H1 (cell line): Measurements from ENCODE around the gene CLPX. TPM values are rescaled to one million over a fixed set of nuclear protein-coding genes. Genes with fewer than 3 reads are reported as not detected.

Experiments used
- CTCF ChIA-PET: fragments of 300-600 bp; sonication (Branson Sonifier 250); formaldehyde crosslinking; loops from one replicate; lab custom pipeline; 2021; ENCODE audit not compliant: partially characterized antibody; lab: Charles Lee
- POLR2A ChIA-PET: fragments of 300-600 bp; sonication (Branson Sonifier 250); formaldehyde crosslinking; loops from one replicate; lab custom pipeline; 2021; ENCODE audit warnings: inconsistent platforms; ENCODE audit not compliant: partially characterized antibody; lab: Charles Lee
- DNase-seq, 2 experiments: peaks; one replicate each; pipeline versions ENCODE4 v3.0.0 to v3.0.0-alpha.2; 2010 to 2022; ENCODE audit warnings: low spot score in 2 of 2, low read depth in 1 of 2, mixed read lengths in 1 of 2
- FAIRE-seq: peaks from 2 replicates; lab custom pipeline; 2011; peaks lifted over from hg19 to GRCh38; lab: Jason Lieb, UNC
- H2AFZ ChIP-seq: 2 replicates; pipeline ENCODE4 v1.8.1; 2012; ENCODE audit warnings: low read length, inconsistent platforms
- H2AK5ac ChIP-seq: 2 replicates; pipeline ENCODE4 v1.6.1; 2013; ENCODE audit warnings: low read depth, low read length
- H2BK120ac ChIP-seq: replicated peaks from 2 replicates; pipeline ENCODE3; 2013; ENCODE audit warnings: low read depth, low read length, inconsistent platforms
- H2BK12ac ChIP-seq: 2 replicates; pipeline ENCODE4 v1.6.1; 2013; ENCODE audit warnings: low read depth, low read length
- H2BK15ac ChIP-seq: 2 replicates; pipeline ENCODE4 v1.6.1; 2013; ENCODE audit warnings: low read length
- H2BK20ac ChIP-seq: 2 replicates; pipeline ENCODE4 v1.6.1; 2013; ENCODE audit warnings: low read length
- H2BK5ac ChIP-seq: 2 replicates; pipeline ENCODE4 v1.6.1; 2013; ENCODE audit warnings: low read depth, low read length
- H3K14ac ChIP-seq: 2 replicates; pipeline ENCODE4 v1.6.1; 2013; ENCODE audit warnings: inconsistent platforms; ENCODE audit not compliant: insufficient read length
- H3K18ac ChIP-seq: 2 replicates; pipeline ENCODE4 v1.6.1; 2013; ENCODE audit warnings: low read length; ENCODE audit errors: extremely low read depth
- H3K23ac ChIP-seq: 2 replicates; pipeline ENCODE4 v1.6.1; 2013; ENCODE audit warnings: inconsistent platforms; ENCODE audit not compliant: insufficient read length
- H3K23me2 ChIP-seq: 2 replicates; pipeline ENCODE4 v1.6.1; 2013; ENCODE audit warnings: low read depth, low read length
- H3K27ac ChIP-seq: 2 replicates; pipeline ENCODE4 v1.6.1; 2011; ENCODE audit warnings: low read depth, low read length, inconsistent platforms
- H3K27me3 ChIP-seq, 4 experiments: replicated peaks in 1 of 4; 1 replicate in 1 of 4; 2 replicates in 3 of 4; pipeline versions ENCODE4 v1.6.1 to v1.8.1; 2011 to 2013; ENCODE audit warnings: low read length in 3 of 4, mild to moderate bottlenecking in 3 of 4, inconsistent platforms in 2 of 4, mixed read lengths in 2 of 4, moderate library complexity in 1 of 4; ENCODE audit not compliant: control insufficient read depth in 3 of 4, insufficient read depth in 3 of 4; ENCODE audit errors: extremely low read depth in 1 of 4
- H3K36me3 ChIP-seq, 4 experiments: 2 replicates each; pipeline versions ENCODE4 v1.6.1 to v1.8.1; 2011 to 2013; ENCODE audit warnings: mild to moderate bottlenecking in 4 of 4, low read length in 3 of 4, moderate library complexity in 2 of 4, control low read depth in 1 of 4, inconsistent platforms in 1 of 4; ENCODE audit not compliant: insufficient read depth in 4 of 4, control insufficient read depth in 2 of 4
- H3K4ac ChIP-seq: replicated peaks from 2 replicates; pipeline ENCODE3; 2013; ENCODE audit warnings: low read length, low read depth, mixed read lengths, inconsistent platforms; ENCODE audit not compliant: insufficient read length
- H3K4me1 ChIP-seq, 4 experiments: replicated peaks in 1 of 4; 1 replicate in 1 of 4; 2 replicates in 3 of 4; pipeline versions ENCODE4 v1.6.1 to v1.8.1; 2011 to 2013; ENCODE audit warnings: low read length in 3 of 4, inconsistent platforms in 2 of 4, mixed read lengths in 1 of 4; ENCODE audit not compliant: insufficient read depth in 4 of 4, control insufficient read depth in 3 of 4
- H3K4me2 ChIP-seq, 2 experiments: 2 replicates each; pipeline versions ENCODE4 v1.6.1 to v1.8.1; 2011 to 2013; ENCODE audit warnings: low read depth in 2 of 2, low read length in 2 of 2, control low read depth in 1 of 2, inconsistent platforms in 1 of 2, mild to moderate bottlenecking in 1 of 2; ENCODE audit not compliant: insufficient read depth in 1 of 2
- H3K4me3 ChIP-seq, 4 experiments: fragments of 200-600, 300-600 bp in 1 of 4; sonication (generic), shearing (Covaris generic), sonication (Bioruptor Twin) in 1 of 4; 2 replicates each; pipeline versions ENCODE4 v1.5.1 to v1.8.1; 2011 to 2016; ENCODE audit warnings: low read length in 4 of 4, low read depth in 3 of 4, control low read depth in 2 of 4, inconsistent platforms in 2 of 4, mild to moderate bottlenecking in 2 of 4, mixed read lengths in 1 of 4, moderate library complexity in 1 of 4; ENCODE audit not compliant: insufficient read depth in 2 of 4; ENCODE audit errors: extremely low read depth in 1 of 4
- H3K56ac ChIP-seq: replicated peaks from 2 replicates; pipeline ENCODE3; 2013; ENCODE audit warnings: low read depth, mild to moderate bottlenecking, mixed read lengths, low read length, inconsistent platforms; ENCODE audit not compliant: insufficient read length
- H3K79me1 ChIP-seq: 2 replicates; pipeline ENCODE4 v1.6.1; 2013; ENCODE audit warnings: low read depth, low read length, control low read depth
- H3K79me2 ChIP-seq, 2 experiments: 2 replicates each; pipeline versions ENCODE4 v1.6.1 to v1.8.1; 2012 to 2013; ENCODE audit warnings: low read length in 2 of 2, mild to moderate bottlenecking in 2 of 2, inconsistent platforms in 1 of 2; ENCODE audit not compliant: insufficient read depth in 2 of 2, control insufficient read depth in 1 of 2
- H3K9ac ChIP-seq, 4 experiments: replicated peaks in 1 of 4; 1 replicate in 1 of 4; 2 replicates in 3 of 4; pipeline versions ENCODE4 v1.6.1 to v1.8.1; 2011 to 2013; ENCODE audit warnings: low read depth in 3 of 4, low read length in 3 of 4, control low read depth in 2 of 4, mild to moderate bottlenecking in 2 of 4, moderate library complexity in 2 of 4, inconsistent platforms in 1 of 4; ENCODE audit errors: extremely low read depth in 1 of 4
- H3K9me3 ChIP-seq, 2 experiments: 2 replicates each; pipeline versions ENCODE4 v1.6.1 to v1.8.1; 2012 to 2013; ENCODE audit warnings: mild to moderate bottlenecking in 2 of 2, moderate library complexity in 2 of 2, control low read depth in 1 of 2, inconsistent platforms in 1 of 2, low read depth in 1 of 2, low read length in 1 of 2, mixed read lengths in 1 of 2; ENCODE audit not compliant: insufficient read depth in 2 of 2
- H4K20me1 ChIP-seq, 2 experiments: replicated peaks in 1 of 2; 2 replicates each; pipeline versions ENCODE3 to v1.8.1; 2011 to 2013; ENCODE audit warnings: inconsistent platforms in 2 of 2, low read length in 2 of 2, mild to moderate bottlenecking in 1 of 2; ENCODE audit not compliant: insufficient read depth in 2 of 2, control insufficient read depth in 1 of 2
- H4K5ac ChIP-seq: 2 replicates; pipeline ENCODE4 v1.6.1; 2013; ENCODE audit warnings: low read length, low read depth, mixed read lengths, inconsistent platforms; ENCODE audit not compliant: insufficient read length
- H4K8ac ChIP-seq: 2 replicates; pipeline ENCODE4 v1.8.0; 2013; ENCODE audit warnings: mild to moderate bottlenecking, moderate library complexity, low read length, inconsistent platforms; ENCODE audit not compliant: insufficient read depth; ENCODE audit errors: extremely low read depth
- H4K91ac ChIP-seq: replicated peaks from 2 replicates; pipeline ENCODE3; 2013; ENCODE audit warnings: low read length, mixed read lengths, inconsistent platforms; ENCODE audit not compliant: insufficient read length
- BRCA1 ChIP-seq: IDR thresholded peaks from 2 replicates; pipeline ENCODE4 v1.6.1; 2012; ENCODE audit warnings: low read depth, low read length, improper control_type of control experiment
- CHD1 ChIP-seq: IDR thresholded peaks from 2 replicates; pipeline ENCODE4 v1.6.1; 2012; ENCODE audit warnings: low read depth, low read length, improper control_type of control experiment
- CHD2 ChIP-seq: IDR thresholded peaks from 2 replicates; pipeline ENCODE4 v1.6.1; 2012; ENCODE audit warnings: low read length, improper control_type of control experiment
- EZH2 ChIP-seq: fragments of 200-600 bp; sonication (generic); IDR thresholded peaks from 2 replicates; pipeline ENCODE4 v1.7.1; 2012; ENCODE audit warnings: low read depth, mild to moderate bottlenecking, moderate library complexity, low read length, inconsistent platforms; ENCODE audit not compliant: severe bottlenecking
- GABPA ChIP-seq: IDR thresholded peaks from 2 replicates; pipeline ENCODE4 v1.6.1; 2011; ENCODE audit warnings: mild to moderate bottlenecking, low read length, moderate library complexity, borderline replicate concordance; ENCODE audit not compliant: insufficient read depth
- JUN ChIP-seq: IDR thresholded peaks from 2 replicates; pipeline ENCODE4 v1.6.1; 2011; ENCODE audit warnings: low read depth, mild to moderate bottlenecking, improper control_type of control experiment, low read length
- KDM4A ChIP-seq: IDR thresholded peaks from one replicate; pipeline ENCODE4 v1.7.1; 2012; ENCODE audit warnings: low read depth, mild to moderate bottlenecking, moderate library complexity, low read length, inconsistent platforms; ENCODE audit not compliant: severe bottlenecking
- POLR2A ChIP-seq, 2 experiments: IDR thresholded peaks; 1 replicate in 1 of 2; 2 replicates in 1 of 2; pipeline ENCODE4 v1.6.1; 2011; ENCODE audit warnings: low read depth in 2 of 2, low read length in 2 of 2, mild to moderate bottlenecking in 2 of 2; ENCODE audit errors: control extremely low read depth in 1 of 2
- RBBP5 ChIP-seq: IDR thresholded peaks from 2 replicates; pipeline ENCODE4 v1.7.1; 2012; ENCODE audit warnings: low read depth, mild to moderate bottlenecking, inconsistent platforms, low read length, moderate library complexity, borderline replicate concordance
- RFX5 ChIP-seq: IDR thresholded peaks from 2 replicates; pipeline ENCODE4 v1.6.1; 2011; ENCODE audit warnings: low read depth, low read length, improper control_type of control experiment, borderline replicate concordance
- SP1 ChIP-seq: IDR thresholded peaks from 2 replicates; pipeline ENCODE4 v1.6.1; 2011; ENCODE audit warnings: low read depth, low read length
- SP2 ChIP-seq: IDR thresholded peaks from 2 replicates; pipeline ENCODE4 v1.6.1; 2012; ENCODE audit warnings: mild to moderate bottlenecking, low read length, inconsistent platforms
- SRF ChIP-seq: IDR thresholded peaks from 2 replicates; pipeline ENCODE4 v1.6.1; 2011; ENCODE audit warnings: mild to moderate bottlenecking, low read depth, low read length, moderate library complexity
- TAF7 ChIP-seq: optimal IDR thresholded peaks from 2 replicates; pipeline ENCODE3; 2011; ENCODE audit warnings: low read depth, mild to moderate bottlenecking, inconsistent platforms, low read length, moderate library complexity, borderline replicate concordance
- YY1 ChIP-seq: IDR thresholded peaks from 2 replicates; pipeline ENCODE4 v1.6.1; 2011; ENCODE audit warnings: low read depth, mild to moderate bottlenecking, low read length
- WGBS, 2 experiments: shearing (Covaris generic) in 1 of 2; methylation state at CpG; one replicate each; pipeline versions ENCODE4 v1.1.6 to v1.1.7; 2013 to 2015; ENCODE audit warnings: low lambda C conversion rate in 2 of 2, mixed read lengths in 2 of 2, inconsistent platforms in 1 of 2, low coverage in 1 of 2, missing lambda C conversion rate in 1 of 2; ENCODE audit not compliant: insufficient replicate concordance in 2 of 2, insufficient coverage in 1 of 2, insufficient read length in 1 of 2; ENCODE audit errors: extremely low coverage in 1 of 2, missing lambda C conversion rate in 1 of 2; 5-methylcytosine and 5-hydroxymethylcytosine counted together
- polyA plus RNA-seq, 7 experiments: library from polyadenylated mRNA; depleted of rRNA in 3 of 7; stranded (reverse) in 5 of 7; unstranded in 2 of 7; fragments of >200 nt in 5 of 7; fragments of 200-250 nt in 2 of 7; gene quantifications; 1 replicate in 5 of 7; 2 replicates in 1 of 7; 4 replicates in 1 of 7; pipeline versions ENCODE4 v1.2.1 to v1.2.3, GENCODE V29; 2011 to 2013; ENCODE audit warnings: missing spikeins in 2 of 7, mixed read lengths in 2 of 7
- total RNA-seq: library from RNA; stranded (reverse); fragmentation: NEBNext Ultra II Directional; extraction: Animal tissue kit (Norgen Biotek cat#: 25700); gene quantifications from 2 replicates; pipeline ENCODE4 v1.2.1, GENCODE V29; 2021

Gene CLPX
- total and polyA plus RNA-seq, 2 of the 8 experiments (the other 6 are each of a cell fraction or from before 2014, with no cell fraction given): 10.5 to 53.6 TPM

- DNase-seq (no peak), FAIRE-seq (no peak)
- Histone ChIP-seq H3K14ac (no peak overlapping the region), H3K4me1 (no peaks in the 10 kb centered on the region), H3K4me3 (no peak overlapping the region), H3K4me2 (no peak overlapping the region), H3K56ac (no peak overlapping the region), H2BK12ac (no peak overlapping the region), H3K9me3 (no peaks in the 10 kb centered on the region), H4K8ac (no peak overlapping the region), H4K5ac (no peak overlapping the region), H3K79me1 (no peaks in the 10 kb centered on the region), H3K4ac (no peak overlapping the region), H3K9ac (no peak overlapping the region), H3K18ac (no peak overlapping the region), H2AK5ac (no peak overlapping the region), H2AFZ (no peak overlapping the region), H4K20me1 (peaks cover 0 to 2% of the 10 kb centered on the region in 2 experiments), H2BK5ac (no peak overlapping the region), H3K23me2 (no peaks in the 10 kb centered on the region), H3K36me3 (no peaks in the 10 kb centered on the region), H3K27me3 (no peaks in the 10 kb centered on the region), H2BK20ac (no peak overlapping the region), H2BK120ac (no peak overlapping the region), H3K27ac (no peak overlapping the region), H3K23ac (no peak overlapping the region), H3K79me2 (no peaks in the 10 kb centered on the region), H4K91ac (no peak overlapping the region), H2BK15ac (no peak overlapping the region)
- CTCF ChIA-PET: interaction anchor here (1.2 to 6.4 kb wide), 2 partner anchors 67 to 81 kb away, joined by 3 to 44 read pairs; no protein-coding TSS in a partner anchor
- WGBS, 2 experiments: 80% methylated on average over 6 of the region's 6 CpGs; no CpG with 5 or more reads in 1 of the 2 experiments
- POLR2A ChIA-PET: interaction anchor here (1.8 kb wide), 1 partner anchor 78 kb away, joined by 3 read pairs; no protein-coding TSS in a partner anchor
- no peak for TF ChIP-seq BRCA1
- no peak for TF ChIP-seq POLR2A (IDR thresholded peaks at IDR 0.05; ENCODE audit: control extremely low read depth in 1 of 2, low read depth in 2 of 2, low read length in 2 of 2)
- no peak for TF ChIP-seq RFX5
- TF ChIP-seq SP1: no peak
- no peak for TF ChIP-seq RBBP5
- TF ChIP-seq SRF: no peak
- no peak for TF ChIP-seq CHD1
- no peak for TF ChIP-seq EZH2
- no peak for TF ChIP-seq JUN
- no peak for TF ChIP-seq KDM4A
- TF ChIP-seq YY1: no peak
- TF ChIP-seq TAF7: no peak
- no peak for TF ChIP-seq CHD2
- TF ChIP-seq SP2: no peak
- TF ChIP-seq GABPA: no peak
Measured at GRCh38 chr15:65204236-65204930, 19.2 kb upstream of the CLPX start.
